ENCODE results near the gene NSUN7. TPM values are rescaled to one million over a fixed set of nuclear protein-coding genes. Genes with fewer than 3 reads are reported as not detected.

NSUN7 gene
- total RNA-seq (2022): 18.5 and 19.6 TPM in 2 replicates
- percentile 68 among the genes with signal in this experiment for Bru-seq, nascent RNA
- BruChase-seq, experiment 1, labeled RNA remaining after a 2-hour chase: percentile 74 among the genes with signal in this experiment
- BruChase-seq, experiment 2, labeled RNA remaining after a 6-hour chase: percentile 68 among the genes with signal in this experiment
- long read RNA-seq, transcript NSUN7-206 (6 exons, 1,759 nt): major isoform, 19 of 31 reads
- long read RNA-seq, partial matches to known transcripts: 4 of 31 reads
- long read RNA-seq, other reads (novel, unspliced or antisense): 7 of 31 reads

GRCh38 chr4:40749717-40750460 is at the start of gene NSUN7:
Gene NSUN7, plus strand, starts transcription at chr4:40749955. Its CDS starts 739 bp downstream, at chr4:40750694.
- Mint-ChIP-seq H3K4me3 (ENCODE audit: unreplicated experiment) (peak within 1 kb of the TSS; percentile 94), H3K27ac (ENCODE audit: unreplicated experiment) (peak within 1 kb of the TSS; percentile 93), H3K27me3 (ENCODE audit: insufficient read depth, unreplicated experiment) (no peaks in the 10 kb centered on the region), H3K9me3 (ENCODE audit: unreplicated experiment) (no peaks in the 10 kb centered on the region), H3K36me3 (ENCODE audit: insufficient read depth, unreplicated experiment) (peaks cover 19% of the 10 kb centered on the region), H3K4me1 (ENCODE audit: low read depth, unreplicated experiment) (no peaks in the 10 kb centered on the region)
- Histone ChIP-seq H3K4me3 (ENCODE audit: low read depth, low read length) (peak within 1 kb of the TSS; percentile 94), H3K27me3 (replicated peaks; ENCODE audit: control insufficient read depth, insufficient read depth, low read length) (no peaks in the 10 kb centered on the region), H3K9me3 (no peaks in the 10 kb centered on the region), H3K4me1 (peaks cover 6% of the 10 kb centered on the region; the same call in 1 of the 2 replicates), H3K36me3 (ENCODE audit: control insufficient read depth, insufficient read depth, low read length) (no peaks in the 10 kb centered on the region)
- DNase-seq: peak; percentile 94 to 96
- ChIA-PET POLR2A (interaction anchor here (0.6 kb wide), 2 partner anchors 61 to 173 kb away, joined by 3 read pairs; no protein-coding TSS in a partner anchor), CTCF (interaction anchor here (0.6 kb wide), 2 partner anchors 31 to 169 kb away, joined by 3 to 6 read pairs; no protein-coding TSS in a partner anchor)
- TF ChIP-seq CTCF (IDR thresholded peaks at IDR 0.05; ENCODE audit: insufficient read depth in 1 of 2, low read depth in 1 of 2, low read length in 1 of 2, severe bottlenecking in 1 of 2, unreplicated experiment in 1 of 2): no peak
- intact Hi-C loops (cut with micrococcal nuclease; ENCODE audit: unreplicated experiment): loop anchor here (10.0 kb wide), 1 partner anchor 465 kb away; the partner anchor contains the start of gene APBB2
- no TSS peak for BruUV-seq (replicated peaks)

- BruUV-seq (replicated peaks): no TSS peak
- Mint-ChIP-seq H3K27me3 (ENCODE audit: insufficient read depth, unreplicated experiment) (no peaks in the 10 kb centered on the region), H3K4me3 (ENCODE audit: unreplicated experiment) (no peak overlapping the region), H3K4me1 (ENCODE audit: low read depth, unreplicated experiment) (peaks cover 7% of the 10 kb centered on the region), H3K27ac (ENCODE audit: unreplicated experiment) (no peak overlapping the region), H3K9me3 (ENCODE audit: unreplicated experiment) (no peaks in the 10 kb centered on the region), H3K36me3 (ENCODE audit: insufficient read depth, unreplicated experiment) (no peaks in the 10 kb centered on the region)
- intact Hi-C loops (cut with micrococcal nuclease; ENCODE audit: unreplicated experiment): no loop called here
- Histone ChIP-seq H3K4me1 (0 out of 2 replicates have a peak, but pooled peaks cover 3% of the 10 kb centered on the region), H3K36me3 (ENCODE audit: control insufficient read depth, insufficient read depth, low read length) (no peaks in the 10 kb centered on the region), H3K4me3 (ENCODE audit: low read depth, low read length) (no peak overlapping the region), H3K9me3 (no peaks in the 10 kb centered on the region), H3K27me3 (replicated peaks; ENCODE audit: control insufficient read depth, insufficient read depth, low read length) (no peaks in the 10 kb centered on the region)
- ChIA-PET CTCF (no interaction called here), POLR2A (no interaction called here)
- no peak for TF ChIP-seq CTCF (IDR thresholded peaks at IDR 0.05; ENCODE audit: insufficient read depth in 1 of 2, low read depth in 1 of 2, low read length in 1 of 2, severe bottlenecking in 1 of 2, unreplicated experiment in 1 of 2)
- no peak for DNase-seq
Measured at GRCh38 chr4:40702137-40702799, 47.5 kb upstream of the NSUN7 start.

GRCh38 chr4:40702800-40703151 is 47.0 kb upstream of the NSUN7 start:
- intact Hi-C loops (cut with micrococcal nuclease; ENCODE audit: unreplicated experiment): no loop called here
- H3K9me3 Mint-ChIP-seq (ENCODE audit: unreplicated experiment): no peaks in the 10 kb centered on the region
- H3K4me3 Mint-ChIP-seq (ENCODE audit: unreplicated experiment): no peak overlapping the region
- H3K4me3 ChIP-seq (ENCODE audit: low read depth, low read length): no peak overlapping the region
- 0 out of 2 replicates have a peak, but pooled peaks cover 3% of the 10 kb centered on the region for H3K4me1 ChIP-seq
- CTCF ChIA-PET: no interaction called here
- no peak for TF ChIP-seq CTCF (IDR thresholded peaks at IDR 0.05; ENCODE audit: insufficient read depth in 1 of 2, low read depth in 1 of 2, low read length in 1 of 2, severe bottlenecking in 1 of 2, unreplicated experiment in 1 of 2)
- H3K36me3 ChIP-seq (ENCODE audit: control insufficient read depth, insufficient read depth, low read length): no peaks in the 10 kb centered on the region
- H3K27ac Mint-ChIP-seq (ENCODE audit: unreplicated experiment): no peak overlapping the region
- no peaks in the 10 kb centered on the region for H3K27me3 Mint-ChIP-seq (ENCODE audit: insufficient read depth, unreplicated experiment)
- no TSS peak for BruUV-seq (replicated peaks)
- no peaks in the 10 kb centered on the region for H3K9me3 ChIP-seq
- no peaks in the 10 kb centered on the region for H3K36me3 Mint-ChIP-seq (ENCODE audit: insufficient read depth, unreplicated experiment)
- peaks cover 7% of the 10 kb centered on the region for H3K4me1 Mint-ChIP-seq (ENCODE audit: low read depth, unreplicated experiment)
- no peak for DNase-seq
- POLR2A ChIA-PET: no interaction called here
- H3K27me3 ChIP-seq (replicated peaks; ENCODE audit: control insufficient read depth, insufficient read depth, low read length): no peaks in the 10 kb centered on the region

Data from Caco-2 (cell line).